ENCODE data around the gene AXIN1.

Gene AXIN1

DNA sequence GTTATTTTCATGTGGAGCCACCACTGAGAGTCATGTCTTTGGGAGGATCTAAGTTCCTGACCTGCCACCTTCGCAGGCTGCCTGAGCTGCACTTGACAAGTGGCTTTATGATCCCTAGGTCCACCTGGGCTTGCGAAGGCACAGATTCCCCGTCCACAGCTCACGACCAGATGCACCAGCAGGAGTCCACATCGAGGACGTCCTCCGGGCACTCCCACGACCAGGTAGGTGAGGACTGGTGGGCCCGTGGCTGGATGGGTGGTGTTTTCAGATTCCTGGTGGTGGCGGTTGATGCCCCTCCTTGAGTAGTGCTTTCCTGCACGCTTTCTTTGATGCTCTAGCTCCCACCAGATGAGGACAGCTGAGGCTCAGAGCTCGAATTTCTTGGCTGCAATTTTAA is 103.1 kb downstream of the AXIN1 start:
- CTCF ChIA-PET = interaction anchor here (0.7 to 1.5 kb wide), 3 partner anchors 15 to 633 kb away, joined by 3 read pairs; no protein-coding TSS in a partner anchor
- H3K27ac ChIP-seq = no peak overlapping the region
- no peak for DNase-seq (ENCODE audit: low spot score)
- TF ChIP-seq, protein P1, sequence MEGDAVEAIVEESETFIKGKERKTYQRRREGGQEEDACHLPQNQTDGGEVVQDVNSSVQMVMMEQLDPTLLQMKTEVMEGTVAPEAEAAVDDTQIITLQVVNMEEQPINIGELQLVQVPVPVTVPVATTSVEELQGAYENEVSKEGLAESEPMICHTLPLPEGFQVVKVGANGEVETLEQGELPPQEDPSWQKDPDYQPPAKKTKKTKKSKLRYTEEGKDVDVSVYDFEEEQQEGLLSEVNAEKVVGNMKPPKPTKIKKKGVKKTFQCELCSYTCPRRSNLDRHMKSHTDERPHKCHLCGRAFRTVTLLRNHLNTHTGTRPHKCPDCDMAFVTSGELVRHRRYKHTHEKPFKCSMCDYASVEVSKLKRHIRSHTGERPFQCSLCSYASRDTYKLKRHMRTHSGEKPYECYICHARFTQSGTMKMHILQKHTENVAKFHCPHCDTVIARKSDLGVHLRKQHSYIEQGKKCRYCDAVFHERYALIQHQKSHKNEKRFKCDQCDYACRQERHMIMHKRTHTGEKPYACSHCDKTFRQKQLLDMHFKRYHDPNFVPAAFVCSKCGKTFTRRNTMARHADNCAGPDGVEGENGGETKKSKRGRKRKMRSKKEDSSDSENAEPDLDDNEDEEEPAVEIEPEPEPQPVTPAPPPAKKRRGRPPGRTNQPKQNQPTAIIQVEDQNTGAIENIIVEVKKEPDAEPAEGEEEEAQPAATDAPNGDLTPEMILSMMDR (conservative IDR thresholded peaks at IDR 0.05; ENCODE audit: low read depth) = no peak
- POLR2A ChIA-PET (ENCODE audit: low non-redundant PET) = no interaction called here

DNA sequence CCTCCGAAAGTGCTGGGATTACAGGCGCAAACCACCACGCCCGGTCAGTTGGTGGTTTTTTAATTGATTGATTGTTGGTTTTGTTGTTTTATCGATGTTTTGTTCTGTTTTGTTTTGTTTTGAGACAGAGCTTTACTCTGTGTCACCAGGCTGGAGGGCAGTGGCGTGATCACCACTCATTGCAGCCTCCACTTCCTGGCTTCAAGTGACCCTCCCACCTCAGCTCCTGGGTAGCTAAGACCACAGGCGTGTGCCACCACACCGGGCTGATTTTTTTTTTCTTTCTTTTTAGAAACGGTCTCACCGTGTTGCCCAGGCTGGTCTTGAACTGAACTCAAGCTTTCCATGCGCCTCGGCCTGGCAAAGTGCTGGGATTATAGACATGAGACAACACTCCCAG is 105.5 kb downstream of the AXIN1 start:
- TF ChIP-seq, protein P1 (conservative IDR thresholded peaks at IDR 0.05; ENCODE audit: low read depth) = no peak
- CTCF ChIA-PET = no interaction called here
- H3K27ac ChIP-seq = no peak overlapping the region
- POLR2A ChIA-PET (ENCODE audit: low non-redundant PET) = no interaction called here
- DNase-seq (ENCODE audit: low spot score) = no peak

DNA sequence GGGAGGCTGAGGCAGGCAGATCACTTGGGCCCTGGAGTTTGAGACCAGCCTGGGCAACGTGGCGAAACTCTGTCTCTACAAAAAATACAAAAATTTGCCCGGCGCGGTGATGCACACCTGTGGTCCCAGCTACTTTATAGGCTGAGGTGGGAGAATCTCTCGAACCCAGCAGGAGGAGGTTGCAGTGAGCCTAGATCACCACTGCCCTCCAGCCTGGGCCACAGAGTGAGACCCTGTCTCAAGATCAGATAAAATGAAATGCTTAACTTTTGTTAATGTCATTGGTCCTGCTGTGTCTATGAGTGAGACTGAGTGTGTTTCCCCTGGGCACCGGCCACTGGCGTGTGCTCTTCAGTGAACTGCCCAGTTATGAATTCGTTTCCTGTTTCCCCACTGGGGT is 107.4 kb downstream of the AXIN1 start:
- CTCF ChIA-PET = interaction anchor here (0.6 to 0.7 kb wide), 2 partner anchors 10 to 15 kb away, joined by 3 read pairs; partner anchors contain the start of gene FAM234A
- TF ChIP-seq, protein P1 (conservative IDR thresholded peaks at IDR 0.05; ENCODE audit: low read depth) = no peak
- no peak overlapping the region; the same call in 1 of the 2 replicates for H3K27ac ChIP-seq
- no peak for DNase-seq (ENCODE audit: low spot score)
- POLR2A ChIA-PET (ENCODE audit: low non-redundant PET) = no interaction called here

DNA sequence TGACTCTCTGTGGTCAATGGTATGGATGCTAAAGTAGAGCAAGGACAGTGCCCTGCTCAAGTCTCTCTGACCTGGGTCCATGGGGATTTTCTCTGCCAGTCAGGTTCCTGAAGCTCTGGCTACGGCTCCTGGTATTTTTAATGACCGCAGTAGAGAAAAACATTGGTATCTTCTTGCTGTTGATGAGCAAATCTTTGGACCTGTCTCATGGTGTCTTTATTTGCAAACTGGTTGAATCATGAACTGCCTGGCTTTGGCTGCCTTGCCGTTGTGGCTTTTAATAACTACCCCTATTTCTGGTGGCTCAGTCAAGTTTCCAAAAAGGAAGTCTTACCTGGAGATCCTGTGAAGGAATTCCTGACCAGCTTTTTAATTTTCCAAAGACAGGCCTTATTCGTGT is 109.2 kb downstream of the AXIN1 start:
- no peak for DNase-seq (ENCODE audit: low spot score)
- ChIA-PET POLR2A (ENCODE audit: low non-redundant PET) (no interaction called here), CTCF (interaction anchor here (0.6 kb wide), 1 partner anchor 31 kb away, joined by 3 read pairs; no protein-coding TSS in a partner anchor)
- no peak overlapping the region for H3K27ac ChIP-seq
- TF ChIP-seq, protein P1 (conservative IDR thresholded peaks at IDR 0.05; ENCODE audit: low read depth) = no peak

DNA sequence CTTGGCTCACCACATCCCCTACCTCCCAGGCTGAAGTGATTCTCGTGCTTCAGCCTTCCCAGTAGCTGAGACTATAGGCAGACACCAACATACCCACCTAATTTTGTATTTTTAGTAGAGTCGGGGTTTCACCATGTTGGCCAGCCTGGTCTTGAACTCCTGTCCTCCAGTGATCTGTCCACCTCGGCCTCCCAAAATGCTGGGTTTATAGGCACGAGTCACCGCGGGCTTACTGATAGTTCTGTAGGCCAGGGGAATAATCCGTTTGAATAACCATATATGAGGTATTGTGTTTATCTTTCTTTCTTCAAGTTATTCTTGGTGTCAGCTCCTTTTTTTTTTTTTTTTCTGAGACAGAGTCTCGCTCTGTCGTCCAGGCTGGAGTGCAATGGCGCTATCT is 110.2 kb downstream of the AXIN1 start:
- ChIA-PET CTCF (interaction anchor here (0.6 kb wide), 1 partner anchor 91 kb away, joined by 7 read pairs; no protein-coding TSS in a partner anchor), POLR2A (ENCODE audit: low non-redundant PET) (no interaction called here)
- TF ChIP-seq, protein P1 (conservative IDR thresholded peaks at IDR 0.05; ENCODE audit: low read depth) = no peak
- no peak overlapping the region for H3K27ac ChIP-seq
- DNase-seq (ENCODE audit: low spot score) = no peak

DNA sequence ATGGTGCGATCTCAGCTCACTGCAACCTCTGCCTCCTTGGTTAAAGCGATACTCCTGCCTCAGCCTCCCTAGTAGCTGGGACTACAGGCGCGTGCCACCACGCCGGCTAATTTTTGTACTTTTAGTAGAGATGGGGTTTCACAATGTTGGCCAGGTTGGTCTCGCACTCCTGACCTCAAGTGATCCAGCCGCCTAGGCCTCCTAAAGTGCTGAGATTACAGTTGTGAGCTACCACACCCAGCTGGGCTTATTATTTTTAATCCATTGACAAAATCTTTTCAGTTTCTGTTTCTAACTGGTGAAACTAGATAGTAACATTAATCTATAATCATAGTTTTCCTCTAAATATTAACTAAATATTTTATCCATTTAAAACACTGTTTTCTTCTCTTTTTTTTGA is 112.0 kb downstream of the AXIN1 start:
- TF ChIP-seq, protein P1 (conservative IDR thresholded peaks at IDR 0.05; ENCODE audit: low read depth) = no peak
- no peak overlapping the region for H3K27ac ChIP-seq
- no peak for DNase-seq (ENCODE audit: low spot score)
- ChIA-PET CTCF (interaction anchor here (0.6 kb wide), 1 partner anchor 22 kb away, joined by 4 read pairs; no protein-coding TSS in a partner anchor), POLR2A (ENCODE audit: low non-redundant PET) (interaction anchor here (0.7 kb wide), 1 partner anchor 8 kb away, joined by 4 read pairs; no protein-coding TSS in a partner anchor)

All from RWPE1 (cell line).